Right lobe of liver (tissue), 6 donors: ENCODE results near the gene KIF13A. TPM values are rescaled to one million over a fixed set of nuclear protein-coding genes. Genes with fewer than 3 reads are reported as not detected.

Experiments used
- ATAC-seq, 4 donors: fragments of 200-7000 bp; cut with Tn5 transposase; one replicate each; pipeline ENCODE4 v1.9.1; 2020; ENCODE audit warnings: mild to moderate bottlenecking in 4 of 4, moderate library complexity in 4 of 4
- DNase-seq, 3 donors: peaks; one replicate each; pipeline ENCODE4 v3.0.0-alpha.2; 2020
- H3K27ac ChIP-seq, 3 donors: fragments of 200-600 bp; one replicate each; pipeline ENCODE4 v1.8.0; 2022
- H3K27me3 ChIP-seq, 2 donors: fragments of 200-600 bp; one replicate each; pipeline ENCODE4 v1.8.0; 2022
- H3K36me3 ChIP-seq, 4 donors: fragments of 200-600 bp; sonication (generic) in 1 of 4; one replicate each; pipeline versions ENCODE4 v1.5.1 to v1.8.0; 2017 to 2022; ENCODE audit warnings: control low read depth in 1 of 4
- H3K4me1 ChIP-seq, 4 donors: fragments of 200-600 bp; sonication (generic) in 1 of 4; one replicate each; pipeline versions ENCODE4 v1.5.1 to v1.8.0; 2017 to 2022; ENCODE audit warnings: control low read depth in 1 of 4
- H3K4me3 ChIP-seq, 3 donors: fragments of 200-600 bp; one replicate each; pipeline ENCODE4 v1.8.0; 2022
- H3K9me3 ChIP-seq, 4 donors: fragments of 200-600 bp; sonication (generic) in 1 of 4; one replicate each; pipeline versions ENCODE4 v1.5.1 to v1.8.0; 2017 to 2022; ENCODE audit warnings: control low read depth in 1 of 4
- CTCF ChIP-seq, 4 donors: fragments of 200-600 bp in 3 of 4; fragments of 450-650 bp in 1 of 4; IDR thresholded peaks; one replicate each; pipeline versions ENCODE4 v1.5.1 to v1.8.0; 2016 to 2022; ENCODE audit warnings: antibody characterized with exemption in 4 of 4, mild to moderate bottlenecking in 2 of 4
- POLR2A ChIP-seq: fragments of 450-650 bp; IDR thresholded peaks from one replicate; pipeline ENCODE4 v1.6.1; 2017; ENCODE audit warnings: antibody characterized with exemption, mild to moderate bottlenecking
- WGBS: methylation state at CpG from one replicate; pipeline ENCODE4 v1.1.6; 2018; ENCODE audit warnings: low coverage, low lambda C conversion rate; ENCODE audit not compliant: insufficient coverage; ENCODE audit errors: missing lambda C conversion rate; 5-methylcytosine and 5-hydroxymethylcytosine counted together
- intact Hi-C, 2 donors: fragments of 100-400 bp; cut with DNase I; formaldehyde crosslinking; loops; one replicate each; pipeline versions ENCODE4 v1.11.2 to v1.14.1; 2022
- total RNA-seq, 6 experiments: library from RNA; depleted of rRNA in 2 of 6; stranded (reverse); fragments of >200 nt in 2 of 6; fragmentation: NEBNext Ultra II Directional in 3 of 6; extraction: Animal tissue kit (Norgen Biotek cat#: 25700) in 3 of 6; gene quantifications; one replicate each; pipeline versions ENCODE4 v1.1.0 to v1.2.4, GENCODE V29; 2016 to 2023
- donor health status: DM: no; HTN: yes; CAD: no.
- donor health status: DM: no; HTN: no; CAD: no.
- donor health status: DM: no; HTN: no; CAD: no.
- donor health status: DM: no; HTN: yes; CAD: no.
- donor health status: DM: no; HTN: yes; CAD: no.

KIF13A gene
- total RNA-seq, 6 experiments from 2014 or later, result 17.7 to 19.4 (median 18.4) TPM

- Histone ChIP-seq H3K27ac (no peak overlapping the region), H3K9me3 (no peaks in the 10 kb centered on the region), H3K4me3 (no peak overlapping the region), H3K27me3 (no peaks in the 10 kb centered on the region), H3K36me3 (peaks cover 0 to 1% (median 0%) of the 10 kb centered on the region in 4 donors), H3K4me1 (no peaks in the 10 kb centered on the region)
- 96% methylated on average over 3 of the region's 3 CpGs for WGBS
- no peak for ATAC-seq
- no peak for TF ChIP-seq POLR2A
- no peak for TF ChIP-seq CTCF (IDR thresholded peaks at IDR 0.05)
- no peak for DNase-seq
- intact Hi-C loops, result no loop called here
Observed at GRCh38 chr6:17842014-17842776, 145.2 kb downstream of the KIF13A start.

GRCh38 chr6:17839513-17840223 is 147.8 kb downstream of the KIF13A start:
- no peaks in the 10 kb centered on the region for H3K9me3 ChIP-seq
- no peak overlapping the region for H3K4me3 ChIP-seq
- ATAC-seq, result no peak
- H3K27me3 ChIP-seq, result no peaks in the 10 kb centered on the region
- 99% methylated on average over 9 of the region's 9 CpGs for WGBS
- peaks cover 0 to 13% (median 3%) of the 10 kb centered on the region in 4 donors for H3K36me3 ChIP-seq
- no peak for DNase-seq
- H3K27ac ChIP-seq, result no peak overlapping the region
- no peak for TF ChIP-seq POLR2A
- TF ChIP-seq CTCF (IDR thresholded peaks at IDR 0.05), result no peak
- intact Hi-C loops, result no loop called here
- no peaks in the 10 kb centered on the region for H3K4me1 ChIP-seq

GRCh38 chr6:17836293-17836692 is 151.1 kb downstream of the KIF13A start:
- ATAC-seq, result no peak
- TF ChIP-seq POLR2A, result no peak
- TF ChIP-seq CTCF (IDR thresholded peaks at IDR 0.05), result no peak
- Histone ChIP-seq H3K4me3 (no peak overlapping the region), H3K27me3 (no peaks in the 10 kb centered on the region), H3K9me3 (no peaks in the 10 kb centered on the region), H3K4me1 (no peaks in the 10 kb centered on the region), H3K36me3 (peaks cover 0 to 13% (median 3%) of the 10 kb centered on the region in 4 donors), H3K27ac (no peak overlapping the region)
- intact Hi-C loops, result no loop called here
- no peak for DNase-seq
- WGBS, result 100% methylated on average over 2 of the region's 2 CpGs

GRCh38 chr6:17835784-17836183 is 151.7 kb downstream of the KIF13A start:
- Histone ChIP-seq H3K36me3 (peaks cover 0 to 17% (median 3%) of the 10 kb centered on the region in 4 donors), H3K4me1 (no peaks in the 10 kb centered on the region), H3K27ac (no peak overlapping the region), H3K4me3 (no peak overlapping the region), H3K9me3 (no peaks in the 10 kb centered on the region), H3K27me3 (no peaks in the 10 kb centered on the region)
- ATAC-seq, result no peak
- TF ChIP-seq CTCF (IDR thresholded peaks at IDR 0.05), result no peak
- TF ChIP-seq POLR2A, result no peak
- DNase-seq, result no peak
- intact Hi-C loops, result no loop called here
